HFFc6 (cell line): Measurements from ENCODE around the gene MAN2A1. TPM values are rescaled to one million over a fixed set of nuclear protein-coding genes. Genes with fewer than 3 reads are reported as not detected.

ENCODE experiments used
- DNase-seq: peaks from one replicate; pipeline ENCODE4 v3.0.0-alpha.2; 2018
- H3K27ac Mint-ChIP-seq: 2 replicates; pipeline ENCODE4 v1.8.0; 2020; ENCODE audit warnings: mild to moderate bottlenecking, mixed read lengths
- H3K27me3 Mint-ChIP-seq: 2 replicates; pipeline ENCODE4 v1.8.0; 2021; ENCODE audit warnings: mild to moderate bottlenecking, moderate library complexity, mixed read lengths; ENCODE audit not compliant: insufficient read depth
- H3K36me3 Mint-ChIP-seq: 2 replicates; pipeline ENCODE4 v1.8.0; 2021; ENCODE audit warnings: low read depth, mixed read lengths
- H3K4me1 Mint-ChIP-seq: 2 replicates; pipeline ENCODE4 v1.8.0; 2020; ENCODE audit warnings: low read depth, mixed read lengths
- H3K4me3 Mint-ChIP-seq: 2 replicates; pipeline ENCODE4 v1.8.0; 2020; ENCODE audit warnings: mild to moderate bottlenecking, moderate library complexity, mixed read lengths
- H3K9me3 Mint-ChIP-seq: 2 replicates; pipeline ENCODE4 v1.8.0; 2020; ENCODE audit warnings: mild to moderate bottlenecking, mixed read lengths
- CTCF ChIP-seq: fragments of 200-600 bp; sonication (generic); IDR thresholded peaks from 2 replicates; pipeline ENCODE4 v1.5.0; 2021; ENCODE audit warnings: antibody characterized with exemption, mild to moderate bottlenecking
- total RNA-seq, 6 experiments: library from RNA; stranded (reverse); fragmentation: NEBNext Ultra II Directional; extraction: Animal tissue kit (Norgen Biotek cat#: 25700); gene quantifications; 2 replicates in 1 of 6; 3 replicates in 5 of 6; pipeline ENCODE4 v1.2.3, GENCODE V29; 2021

The MAN2A1 gene
- total RNA-seq, 6 experiments from 2014 or later: 29.1 to 47.7 (median 39.0) TPM

- TF ChIP-seq CTCF: no peak
- Mint-ChIP-seq H3K27ac (no peak overlapping the region), H3K9me3 (no peaks in the 10 kb centered on the region), H3K4me1 (peaks cover 10% of the 10 kb centered on the region), H3K36me3 (no peaks in the 10 kb centered on the region), H3K4me3 (no peak overlapping the region), H3K27me3 (no peaks in the 10 kb centered on the region; the same call in 1 of the 2 replicates)
- no peak for DNase-seq
Measured at GRCh38 chr5:109654455-109654854, 35.3 kb upstream of the MAN2A1 start.

- Mint-ChIP-seq H3K9me3 (no peaks in the 10 kb centered on the region), H3K4me1 (peaks cover 10% of the 10 kb centered on the region), H3K36me3 (no peaks in the 10 kb centered on the region), H3K4me3 (no peak overlapping the region), H3K27me3 (no peaks in the 10 kb centered on the region; the same call in 1 of the 2 replicates), H3K27ac (no peak overlapping the region)
- TF ChIP-seq CTCF: no peak
- no peak for DNase-seq
Measured at GRCh38 chr5:109655841-109656240, 33.9 kb upstream of the MAN2A1 start.

GRCh38 chr5:109656829-109657228 is 32.9 kb upstream of the MAN2A1 start:
- no peak for TF ChIP-seq CTCF
- H3K4me3 Mint-ChIP-seq: no peak overlapping the region
- no peaks in the 10 kb centered on the region for H3K9me3 Mint-ChIP-seq
- H3K4me1 Mint-ChIP-seq: peaks cover 10% of the 10 kb centered on the region
- DNase-seq: peak; percentile 64
- H3K27me3 Mint-ChIP-seq: no peaks in the 10 kb centered on the region; the same call in 1 of the 2 replicates
- H3K36me3 Mint-ChIP-seq: no peaks in the 10 kb centered on the region
- H3K27ac Mint-ChIP-seq: no peak overlapping the region

- TF ChIP-seq CTCF: no peak
- peaks cover 10% of the 10 kb centered on the region for H3K4me1 Mint-ChIP-seq
- no peaks in the 10 kb centered on the region; the same call in none of the 2 replicates for H3K27me3 Mint-ChIP-seq
- no peak overlapping the region for H3K4me3 Mint-ChIP-seq
- DNase-seq: no peak
- H3K27ac Mint-ChIP-seq: no peak overlapping the region
- no peaks in the 10 kb centered on the region for H3K9me3 Mint-ChIP-seq
- no peaks in the 10 kb centered on the region for H3K36me3 Mint-ChIP-seq
Measured at GRCh38 chr5:109659901-109660300, 29.8 kb upstream of the MAN2A1 start.

GRCh38 chr5:109660301-109660700 is 29.4 kb upstream of the MAN2A1 start:
- H3K27me3 Mint-ChIP-seq: no peaks in the 10 kb centered on the region; the same call in none of the 2 replicates
- peaks cover 10% of the 10 kb centered on the region for H3K4me1 Mint-ChIP-seq
- H3K27ac Mint-ChIP-seq: no peak overlapping the region
- no peaks in the 10 kb centered on the region for H3K9me3 Mint-ChIP-seq
- DNase-seq: no peak
- no peak for TF ChIP-seq CTCF
- H3K36me3 Mint-ChIP-seq: no peaks in the 10 kb centered on the region
- H3K4me3 Mint-ChIP-seq: no peak overlapping the region

- peaks cover 6% of the 10 kb centered on the region for H3K27me3 Mint-ChIP-seq
- no peak for DNase-seq
- no peaks in the 10 kb centered on the region for H3K9me3 Mint-ChIP-seq
- H3K4me3 Mint-ChIP-seq: no peak overlapping the region
- H3K4me1 Mint-ChIP-seq: no peaks in the 10 kb centered on the region
- no peak overlapping the region for H3K27ac Mint-ChIP-seq
- no peak for TF ChIP-seq CTCF
- H3K36me3 Mint-ChIP-seq: no peaks in the 10 kb centered on the region
Measured at GRCh38 chr5:109668237-109668636, 21.5 kb upstream of the MAN2A1 start.
